ENCODE results near the gene ZNF223. TPM values are rescaled to one million over a fixed set of nuclear protein-coding genes. Genes with fewer than 3 reads are reported as not detected.

The ZNF223 gene
- polyA plus RNA-seq, 1 of the 3 experiments (the other 2 are of a cell fraction), result 2.7 TPM

DNA sequence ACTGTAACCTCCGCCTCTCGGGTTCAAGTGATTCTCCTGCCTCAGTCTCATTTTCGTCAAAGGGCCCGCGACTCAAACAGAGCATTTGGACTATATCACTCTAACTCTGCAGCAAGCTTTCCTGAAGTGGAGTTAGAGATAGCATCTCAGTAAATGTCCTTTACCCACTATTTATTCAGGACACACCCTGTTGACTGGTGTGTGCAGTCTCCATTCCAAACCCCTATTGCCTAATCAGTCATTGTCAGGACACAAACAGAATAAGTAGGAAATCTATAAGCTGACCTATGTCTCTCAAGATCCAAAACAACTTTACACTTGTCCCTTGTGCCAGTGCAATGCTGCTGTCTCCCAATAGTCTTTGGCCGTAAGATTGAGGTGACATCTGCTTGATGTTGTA, 25.2 kb upstream of the ZNF223 start:
- Histone ChIP-seq H4K20me1 (ENCODE audit: insufficient read depth) (no peaks in the 10 kb centered on the region), H3K4me3 (ENCODE audit: low read depth in 2 of 2, low read length in 1 of 2) (no peak overlapping the region), H3K9me2 (no peaks in the 10 kb centered on the region), H3K27me3 (ENCODE audit: insufficient read depth) (no peaks in the 10 kb centered on the region), H3K9ac (no peak overlapping the region), H2AFZ (ENCODE audit: low read depth) (no peak overlapping the region), H3K79me2 (ENCODE audit: insufficient read depth) (peaks cover 10% of the 10 kb centered on the region), H3K36me3 (replicated peaks in 1 of 2; ENCODE audit: control insufficient read depth in 1 of 2, insufficient read depth in 2 of 2, low read length in 1 of 2) (peaks cover 46 to 47% of the 10 kb centered on the region in 2 experiments), H3F3A (replicated peaks; ENCODE audit: insufficient read depth) (no peaks in the 10 kb centered on the region), H3K4me1 (ENCODE audit: control insufficient read depth in 1 of 2, insufficient read depth in 2 of 2, low read depth in 1 of 2, low read length in 1 of 2) (peaks cover 0 to 9% of the 10 kb centered on the region in 2 experiments; a peak in 2 of 4 replicates), H3K27ac (ENCODE audit: low read depth in 2 of 2, low read length in 1 of 2) (no peak overlapping the region), H3K9me3 (0 out of 2 replicates have a peak, but pooled peaks cover 12% of the 10 kb centered on the region), H3K4me2 (no peak overlapping the region)
- WGBS (ENCODE audit: low lambda C conversion rate), result 97% methylated on average over 6 of the region's 6 CpGs
- no peak for DNase-seq
- ChIA-PET CTCF (interaction anchor here (1.6 kb wide), 1 partner anchor 13 kb away, joined by 5 read pairs; no protein-coding TSS in a partner anchor), POLR2A (no interaction called here)
- TF ChIP-seq POLR2AphosphoS5 (IDR thresholded peaks at IDR 0.05; ENCODE audit: low read depth, low read length), result no peak

DNA sequence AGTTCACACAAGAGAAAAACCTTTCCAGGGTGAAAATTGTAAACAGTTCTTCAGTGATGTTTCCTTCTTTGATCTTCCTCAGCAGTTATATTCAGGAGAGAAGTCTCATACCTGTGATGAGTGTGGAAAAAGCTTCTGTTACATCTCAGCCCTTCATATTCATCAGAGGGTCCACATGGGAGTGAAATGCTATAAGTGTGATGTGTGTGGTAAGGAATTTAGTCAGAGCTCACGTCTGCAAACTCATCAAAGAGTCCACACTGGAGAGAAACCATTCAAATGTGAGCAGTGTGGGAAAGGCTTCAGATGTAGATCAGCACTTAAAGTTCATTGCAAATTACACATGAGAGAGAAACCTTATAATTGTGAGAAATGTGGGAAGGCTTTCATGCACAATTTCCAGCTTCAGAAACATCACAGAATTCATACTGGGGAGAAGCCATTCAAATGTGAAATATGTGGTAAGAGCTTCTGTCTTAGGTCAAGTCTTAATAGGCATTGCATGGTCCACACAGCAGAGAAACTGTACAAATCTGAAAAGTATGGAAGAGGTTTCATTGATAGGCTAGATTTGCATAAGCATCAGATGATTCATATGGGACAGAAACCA, 19.7 kb upstream of the ZNF223 start:
- no peaks in the 10 kb centered on the region for H3K79me2 ChIP-seq (ENCODE audit: insufficient read depth)
- DNase-seq, result no peak
- H2AFZ ChIP-seq (ENCODE audit: low read depth), result no peak overlapping the region
- no peak overlapping the region for H3K4me2 ChIP-seq
- ChIA-PET CTCF (no interaction called here), POLR2A (no interaction called here)
- H3K9ac ChIP-seq, result no peak overlapping the region
- 79% methylated on average over 1 of the region's 1 CpG for WGBS (ENCODE audit: low lambda C conversion rate)
- no peaks in the 10 kb centered on the region for H3K4me1 ChIP-seq (ENCODE audit: control insufficient read depth in 1 of 2, insufficient read depth in 2 of 2, low read depth in 1 of 2, low read length in 1 of 2)
- no peaks in the 10 kb centered on the region for H3K9me2 ChIP-seq
- H3K4me3 ChIP-seq (ENCODE audit: low read depth in 2 of 2, low read length in 1 of 2), result peak overlapping the region in 1 of 2 experiments; percentile 3; a peak in 1 of 4 replicates
- no peaks in the 10 kb centered on the region for H4K20me1 ChIP-seq (ENCODE audit: insufficient read depth)
- H3K36me3 ChIP-seq (replicated peaks in 1 of 2; ENCODE audit: control insufficient read depth in 1 of 2, insufficient read depth in 2 of 2, low read length in 1 of 2), result peaks cover 52 to 56% of the 10 kb centered on the region in 2 experiments
- H3F3A ChIP-seq (replicated peaks; ENCODE audit: insufficient read depth), result no peaks in the 10 kb centered on the region
- H3K27ac ChIP-seq (ENCODE audit: low read depth in 2 of 2, low read length in 1 of 2), result no peak overlapping the region
- H3K27me3 ChIP-seq (ENCODE audit: insufficient read depth), result no peaks in the 10 kb centered on the region
- H3K9me3 ChIP-seq, result peaks cover 26% of the 10 kb centered on the region; the same call in 1 of the 2 replicates
- no peak for TF ChIP-seq NRF1 (IDR thresholded peaks at IDR 0.05; ENCODE audit: low read depth, low read length)
- no peak for TF ChIP-seq CTCF (IDR thresholded peaks at IDR 0.05)
- TF ChIP-seq JUND (IDR thresholded peaks at IDR 0.05), result no peak
- TF ChIP-seq, protein P1, sequence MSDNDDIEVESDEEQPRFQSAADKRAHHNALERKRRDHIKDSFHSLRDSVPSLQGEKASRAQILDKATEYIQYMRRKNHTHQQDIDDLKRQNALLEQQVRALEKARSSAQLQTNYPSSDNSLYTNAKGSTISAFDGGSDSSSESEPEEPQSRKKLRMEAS (IDR thresholded peaks at IDR 0.05; ENCODE audit: low read depth), result no peak
- TF ChIP-seq YY1 (IDR thresholded peaks at IDR 0.05; ENCODE audit: low read depth), result no peak
- no peak for TF ChIP-seq FOSL2 (IDR thresholded peaks at IDR 0.05; ENCODE audit: borderline replicate concordance, low read depth)
- TF ChIP-seq RFX5 (IDR thresholded peaks at IDR 0.05; ENCODE audit: low read length), result no peak
- TF ChIP-seq SMC3 (IDR thresholded peaks at IDR 0.05; ENCODE audit: low read depth, low read length), result no peak
- TF ChIP-seq GABPA (IDR thresholded peaks at IDR 0.05; ENCODE audit: low read depth), result no peak
- TF ChIP-seq, protein P2, sequence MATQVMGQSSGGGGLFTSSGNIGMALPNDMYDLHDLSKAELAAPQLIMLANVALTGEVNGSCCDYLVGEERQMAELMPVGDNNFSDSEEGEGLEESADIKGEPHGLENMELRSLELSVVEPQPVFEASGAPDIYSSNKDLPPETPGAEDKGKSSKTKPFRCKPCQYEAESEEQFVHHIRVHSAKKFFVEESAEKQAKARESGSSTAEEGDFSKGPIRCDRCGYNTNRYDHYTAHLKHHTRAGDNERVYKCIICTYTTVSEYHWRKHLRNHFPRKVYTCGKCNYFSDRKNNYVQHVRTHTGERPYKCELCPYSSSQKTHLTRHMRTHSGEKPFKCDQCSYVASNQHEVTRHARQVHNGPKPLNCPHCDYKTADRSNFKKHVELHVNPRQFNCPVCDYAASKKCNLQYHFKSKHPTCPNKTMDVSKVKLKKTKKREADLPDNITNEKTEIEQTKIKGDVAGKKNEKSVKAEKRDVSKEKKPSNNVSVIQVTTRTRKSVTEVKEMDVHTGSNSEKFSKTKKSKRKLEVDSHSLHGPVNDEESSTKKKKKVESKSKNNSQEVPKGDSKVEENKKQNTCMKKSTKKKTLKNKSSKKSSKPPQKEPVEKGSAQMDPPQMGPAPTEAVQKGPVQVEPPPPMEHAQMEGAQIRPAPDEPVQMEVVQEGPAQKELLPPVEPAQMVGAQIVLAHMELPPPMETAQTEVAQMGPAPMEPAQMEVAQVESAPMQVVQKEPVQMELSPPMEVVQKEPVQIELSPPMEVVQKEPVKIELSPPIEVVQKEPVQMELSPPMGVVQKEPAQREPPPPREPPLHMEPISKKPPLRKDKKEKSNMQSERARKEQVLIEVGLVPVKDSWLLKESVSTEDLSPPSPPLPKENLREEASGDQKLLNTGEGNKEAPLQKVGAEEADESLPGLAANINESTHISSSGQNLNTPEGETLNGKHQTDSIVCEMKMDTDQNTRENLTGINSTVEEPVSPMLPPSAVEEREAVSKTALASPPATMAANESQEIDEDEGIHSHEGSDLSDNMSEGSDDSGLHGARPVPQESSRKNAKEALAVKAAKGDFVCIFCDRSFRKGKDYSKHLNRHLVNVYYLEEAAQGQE (IDR thresholded peaks at IDR 0.05; ENCODE audit: low read depth, low read length), result no peak
- no peak for TF ChIP-seq TEAD4 (IDR thresholded peaks at IDR 0.05; ENCODE audit: borderline replicate concordance, insufficient read depth)
- TF ChIP-seq POLR2AphosphoS5 (IDR thresholded peaks at IDR 0.05; ENCODE audit: low read depth, low read length), result no peak
- TF ChIP-seq, protein P3, sequence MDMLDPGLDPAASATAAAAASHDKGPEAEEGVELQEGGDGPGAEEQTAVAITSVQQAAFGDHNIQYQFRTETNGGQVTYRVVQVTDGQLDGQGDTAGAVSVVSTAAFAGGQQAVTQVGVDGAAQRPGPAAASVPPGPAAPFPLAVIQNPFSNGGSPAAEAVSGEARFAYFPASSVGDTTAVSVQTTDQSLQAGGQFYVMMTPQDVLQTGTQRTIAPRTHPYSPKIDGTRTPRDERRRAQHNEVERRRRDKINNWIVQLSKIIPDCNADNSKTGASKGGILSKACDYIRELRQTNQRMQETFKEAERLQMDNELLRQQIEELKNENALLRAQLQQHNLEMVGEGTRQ (IDR thresholded peaks at IDR 0.05; ENCODE audit: borderline replicate concordance, low read depth, low read length), result no peak
- no peak for TF ChIP-seq GATA2 (CRISPR knock-in tag; IDR thresholded peaks at IDR 0.05)
- TF ChIP-seq RXRA (IDR thresholded peaks at IDR 0.05; ENCODE audit: borderline replicate concordance, low read depth), result no peak
- TF ChIP-seq ZBTB33 (IDR thresholded peaks at IDR 0.05; ENCODE audit: borderline replicate concordance, low read depth), result no peak
- TF ChIP-seq, protein P4, sequence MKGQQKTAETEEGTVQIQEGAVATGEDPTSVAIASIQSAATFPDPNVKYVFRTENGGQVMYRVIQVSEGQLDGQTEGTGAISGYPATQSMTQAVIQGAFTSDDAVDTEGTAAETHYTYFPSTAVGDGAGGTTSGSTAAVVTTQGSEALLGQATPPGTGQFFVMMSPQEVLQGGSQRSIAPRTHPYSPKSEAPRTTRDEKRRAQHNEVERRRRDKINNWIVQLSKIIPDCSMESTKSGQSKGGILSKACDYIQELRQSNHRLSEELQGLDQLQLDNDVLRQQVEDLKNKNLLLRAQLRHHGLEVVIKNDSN (IDR thresholded peaks at IDR 0.05; ENCODE audit: borderline replicate concordance, low read depth), result no peak
- no peak for TF ChIP-seq RCOR1 (IDR thresholded peaks at IDR 0.05; ENCODE audit: low read length)

Measured in SK-N-SH (cell line).